Measurements from ENCODE around the gene RAD51D. TPM values are rescaled to one million over a fixed set of nuclear protein-coding genes. Genes with fewer than 3 reads are reported as not detected.

The RAD51D gene
- total RNA-seq, 3 donors from 2014 or later: 9.1 to 14.4 (median 11.6) TPM

GRCh38 chr17:35138218-35138617, 18.6 kb upstream of the RAD51D start:
- Histone ChIP-seq H3K4me1 (ENCODE audit: low read depth) (no peaks in the 10 kb centered on the region), H3K9me3 (no peaks in the 10 kb centered on the region), H3K4me3 (no peak overlapping the region), H3K36me3 (ENCODE audit: low read depth) (peaks cover 7% of the 10 kb centered on the region)
- intact Hi-C loops (cut with DNase I, micrococcal nuclease): loop anchor here in 1 of 2 donors (10.0 kb wide), 1 partner anchor 573 kb away; no protein-coding TSS in a partner anchor
- TF ChIP-seq CTCF (IDR thresholded peaks at IDR 0.05): no peak
- ATAC-seq (no peak), DNase-seq (no peak)

- ATAC-seq (no peak), DNase-seq (no peak)
- Histone ChIP-seq H3K4me1 (ENCODE audit: low read depth) (no peaks in the 10 kb centered on the region), H3K9me3 (no peaks in the 10 kb centered on the region), H3K4me3 (no peak overlapping the region), H3K36me3 (ENCODE audit: low read depth) (peaks cover 7% of the 10 kb centered on the region)
- intact Hi-C loops (cut with DNase I, micrococcal nuclease): loop anchor here in 1 of 2 donors (10.0 kb wide), 1 partner anchor 571 kb away; no protein-coding TSS in a partner anchor
- TF ChIP-seq CTCF (IDR thresholded peaks at IDR 0.05): no peak
Measured at GRCh38 chr17:35135322-35135721, 15.7 kb upstream of the RAD51D start.

- no peak overlapping the region for H3K4me3 ChIP-seq
- H3K4me1 ChIP-seq (ENCODE audit: low read depth): no peaks in the 10 kb centered on the region
- no peak for TF ChIP-seq CTCF (IDR thresholded peaks at IDR 0.05)
- H3K36me3 ChIP-seq (ENCODE audit: low read depth): peaks cover 7% of the 10 kb centered on the region
- no peak for ATAC-seq
- H3K9me3 ChIP-seq: no peaks in the 10 kb centered on the region
- no peak for DNase-seq
- intact Hi-C loops (cut with DNase I, micrococcal nuclease): loop anchor here in 1 of 2 donors (10.0 kb wide), 1 partner anchor 568 kb away; no protein-coding TSS in a partner anchor
Measured at GRCh38 chr17:35132816-35133550, 13.3 kb upstream of the RAD51D start.

- peaks cover 7% of the 10 kb centered on the region for H3K36me3 ChIP-seq (ENCODE audit: low read depth)
- H3K4me3 ChIP-seq: no peak overlapping the region
- H3K4me1 ChIP-seq (ENCODE audit: low read depth): no peaks in the 10 kb centered on the region
- H3K9me3 ChIP-seq: no peaks in the 10 kb centered on the region
- ATAC-seq (peak; percentile 67), DNase-seq (peak in 1 of 3 donors; percentile 23)
- TF ChIP-seq CTCF (IDR thresholded peaks at IDR 0.05): no peak
- intact Hi-C loops (cut with DNase I, micrococcal nuclease): loop anchor here in 1 of 2 donors (10.0 kb wide), 1 partner anchor 567 kb away; no protein-coding TSS in a partner anchor
Measured at GRCh38 chr17:35132099-35132498, 12.4 kb upstream of the RAD51D start.

- no peak for TF ChIP-seq CTCF (IDR thresholded peaks at IDR 0.05)
- H3K36me3 ChIP-seq (ENCODE audit: low read depth): peaks cover 7% of the 10 kb centered on the region
- intact Hi-C loops (cut with DNase I, micrococcal nuclease): loop anchor here in 1 of 2 donors (10.0 kb wide), 1 partner anchor 566 kb away; no protein-coding TSS in a partner anchor
- DNase-seq (no peak), ATAC-seq (no peak)
- H3K4me1 ChIP-seq (ENCODE audit: low read depth): no peaks in the 10 kb centered on the region
- H3K4me3 ChIP-seq: no peak overlapping the region
- H3K9me3 ChIP-seq: no peaks in the 10 kb centered on the region
Measured at GRCh38 chr17:35130392-35130791, 10.7 kb upstream of the RAD51D start.
